ENCODE data around the gene DCTD. TPM values are rescaled to one million over a fixed set of nuclear protein-coding genes. Genes with fewer than 3 reads are reported as not detected.

The DCTD gene
- total RNA-seq, 2 donors from 2014 or later: 50.5 to 62.2 TPM

GRCh38 chr4:182846036-182846435 lies 71.2 kb downstream of the DCTD start:
- H3K27ac ChIP-seq: no peak overlapping the region
- no peaks in the 10 kb centered on the region for H3K36me3 ChIP-seq
- no peaks in the 10 kb centered on the region for H3K9me3 ChIP-seq
- no peaks in the 10 kb centered on the region for H3K4me1 ChIP-seq (ENCODE audit: control insufficient read depth in 1 of 2, low read depth in 2 of 2)
- no peak overlapping the region for H3K4me3 ChIP-seq
- ATAC-seq (ENCODE audit: insufficient number of reproducible peaks, low FRiP score, low read depth) (no peak), DNase-seq (ENCODE audit: low spot score) (no peak)
- no peaks in the 10 kb centered on the region for H3K27me3 ChIP-seq (replicated peaks; ENCODE audit: insufficient read depth)
- TF ChIP-seq, protein P1, sequence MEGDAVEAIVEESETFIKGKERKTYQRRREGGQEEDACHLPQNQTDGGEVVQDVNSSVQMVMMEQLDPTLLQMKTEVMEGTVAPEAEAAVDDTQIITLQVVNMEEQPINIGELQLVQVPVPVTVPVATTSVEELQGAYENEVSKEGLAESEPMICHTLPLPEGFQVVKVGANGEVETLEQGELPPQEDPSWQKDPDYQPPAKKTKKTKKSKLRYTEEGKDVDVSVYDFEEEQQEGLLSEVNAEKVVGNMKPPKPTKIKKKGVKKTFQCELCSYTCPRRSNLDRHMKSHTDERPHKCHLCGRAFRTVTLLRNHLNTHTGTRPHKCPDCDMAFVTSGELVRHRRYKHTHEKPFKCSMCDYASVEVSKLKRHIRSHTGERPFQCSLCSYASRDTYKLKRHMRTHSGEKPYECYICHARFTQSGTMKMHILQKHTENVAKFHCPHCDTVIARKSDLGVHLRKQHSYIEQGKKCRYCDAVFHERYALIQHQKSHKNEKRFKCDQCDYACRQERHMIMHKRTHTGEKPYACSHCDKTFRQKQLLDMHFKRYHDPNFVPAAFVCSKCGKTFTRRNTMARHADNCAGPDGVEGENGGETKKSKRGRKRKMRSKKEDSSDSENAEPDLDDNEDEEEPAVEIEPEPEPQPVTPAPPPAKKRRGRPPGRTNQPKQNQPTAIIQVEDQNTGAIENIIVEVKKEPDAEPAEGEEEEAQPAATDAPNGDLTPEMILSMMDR (IDR thresholded peaks at IDR 0.05): no peak

DNA sequence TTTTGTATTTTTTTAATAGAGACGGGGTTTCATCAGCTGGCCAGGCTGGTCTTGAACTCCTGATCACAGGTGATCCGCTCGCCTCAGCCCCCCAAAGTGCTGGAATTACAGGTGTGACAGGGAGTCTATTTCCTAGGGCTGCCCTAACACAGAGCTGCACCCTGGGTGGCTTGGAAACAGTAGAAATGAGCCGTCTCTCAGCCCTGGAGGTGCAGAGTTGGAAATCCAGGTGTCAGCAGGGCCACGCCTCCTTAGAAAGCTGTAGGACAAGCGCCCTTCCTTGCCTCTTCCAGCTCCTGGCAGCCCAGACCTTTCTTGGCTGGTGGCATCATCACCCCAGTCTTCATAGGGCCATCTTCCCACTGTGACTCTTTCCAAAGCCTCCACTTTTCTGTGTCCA lies 71.6 kb downstream of the DCTD start:
- H3K9me3 ChIP-seq: no peaks in the 10 kb centered on the region
- TF ChIP-seq, protein P1 (IDR thresholded peaks at IDR 0.05): no peak
- no peaks in the 10 kb centered on the region for H3K36me3 ChIP-seq
- ATAC-seq (ENCODE audit: insufficient number of reproducible peaks, low FRiP score, low read depth) (no peak), DNase-seq (ENCODE audit: low spot score) (no peak)
- no peaks in the 10 kb centered on the region for H3K27me3 ChIP-seq (replicated peaks; ENCODE audit: insufficient read depth)
- no peaks in the 10 kb centered on the region for H3K4me1 ChIP-seq (ENCODE audit: control insufficient read depth in 1 of 2, low read depth in 2 of 2)
- H3K4me3 ChIP-seq: no peak overlapping the region
- H3K27ac ChIP-seq: no peak overlapping the region

GRCh38 chr4:182843808-182844325 lies 73.3 kb downstream of the DCTD start:
- no peak for ATAC-seq (ENCODE audit: insufficient number of reproducible peaks, low FRiP score, low read depth)
- TF ChIP-seq, protein P1 (IDR thresholded peaks at IDR 0.05): no peak
- Histone ChIP-seq H3K27ac (no peak overlapping the region), H3K27me3 (replicated peaks; ENCODE audit: insufficient read depth) (no peaks in the 10 kb centered on the region), H3K4me3 (no peak overlapping the region), H3K4me1 (ENCODE audit: control insufficient read depth in 1 of 2, low read depth in 2 of 2) (no peaks in the 10 kb centered on the region), H3K9me3 (no peaks in the 10 kb centered on the region), H3K36me3 (no peaks in the 10 kb centered on the region)
- DNase-seq (ENCODE audit: low spot score): no peak

- Histone ChIP-seq H3K9me3 (no peaks in the 10 kb centered on the region), H3K27ac (no peak overlapping the region), H3K4me3 (no peak overlapping the region), H3K36me3 (no peaks in the 10 kb centered on the region), H3K27me3 (replicated peaks; ENCODE audit: insufficient read depth) (no peaks in the 10 kb centered on the region), H3K4me1 (ENCODE audit: control insufficient read depth in 1 of 2, low read depth in 2 of 2) (no peaks in the 10 kb centered on the region)
- TF ChIP-seq, protein P1 (IDR thresholded peaks at IDR 0.05): no peak
- DNase-seq (ENCODE audit: low spot score) (no peak), ATAC-seq (ENCODE audit: insufficient number of reproducible peaks, low FRiP score, low read depth) (no peak)
Measured at GRCh38 chr4:182842759-182843390, 74.3 kb downstream of the DCTD start.

- Histone ChIP-seq H3K36me3 (no peaks in the 10 kb centered on the region), H3K27me3 (replicated peaks; ENCODE audit: insufficient read depth) (no peaks in the 10 kb centered on the region), H3K27ac (no peak overlapping the region), H3K4me3 (no peak overlapping the region), H3K4me1 (ENCODE audit: control insufficient read depth in 1 of 2, low read depth in 2 of 2) (no peaks in the 10 kb centered on the region), H3K9me3 (no peaks in the 10 kb centered on the region)
- DNase-seq (ENCODE audit: low spot score) (no peak), ATAC-seq (ENCODE audit: insufficient number of reproducible peaks, low FRiP score, low read depth) (no peak)
- TF ChIP-seq, protein P1 (IDR thresholded peaks at IDR 0.05): no peak
Measured at GRCh38 chr4:182842104-182842600, 75.0 kb downstream of the DCTD start.

All from thoracic aorta (tissue), 2 donors.